Smooth muscle cell (in vitro differentiated cells): ENCODE measurements around the gene CDC42EP3. TPM values are rescaled to one million over a fixed set of nuclear protein-coding genes. Genes with fewer than 3 reads are reported as not detected.

Source experiments
- DNase-seq: peaks from one replicate; lab custom pipeline; 2025; ENCODE audit not compliant: unreplicated experiment; lab: John Stamatoyannopoulos, UW
- H2AFZ ChIP-seq: fragments of 200-600 bp; sonication (generic); 2 replicates; pipeline ENCODE4 v1.6.0; 2016; ENCODE audit warnings: antibody characterized with exemption, low read depth, mild to moderate bottlenecking
- H3F3A ChIP-seq: fragments of 200-600 bp; sonication (generic); 2 replicates; pipeline ENCODE4 v1.6.0; 2017; ENCODE audit warnings: antibody characterized with exemption, low read depth
- H3K27ac ChIP-seq: fragments of 200-600 bp; sonication (generic); 2 replicates; pipeline ENCODE4 v1.5.1; 2016; ENCODE audit warnings: low read depth, mild to moderate bottlenecking
- H3K27me3 ChIP-seq: fragments of 200-600 bp; sonication (generic); 2 replicates; pipeline ENCODE4 v1.6.1; 2016; ENCODE audit warnings: low read depth, mild to moderate bottlenecking
- H3K36me3 ChIP-seq: fragments of 200-600 bp; sonication (generic); 2 replicates; pipeline ENCODE4 v1.5.1; 2016; ENCODE audit warnings: low read depth
- H3K4me1 ChIP-seq: fragments of 200-600 bp; sonication (generic); 2 replicates; pipeline ENCODE4 v1.5.1; 2016; ENCODE audit warnings: low read depth
- H3K4me2 ChIP-seq: fragments of 200-600 bp; sonication (generic); 2 replicates; pipeline ENCODE4 v1.6.0; 2016; ENCODE audit warnings: mild to moderate bottlenecking
- H3K4me3 ChIP-seq: fragments of 200-600 bp; sonication (generic); 2 replicates; pipeline ENCODE4 v1.5.1; 2016; ENCODE audit warnings: mild to moderate bottlenecking
- H3K79me2 ChIP-seq: fragments of 200-600 bp; sonication (generic); 2 replicates; pipeline ENCODE4 v1.6.0; 2016; ENCODE audit warnings: low read depth, mild to moderate bottlenecking
- H3K9ac ChIP-seq: fragments of 200-600 bp; sonication (generic); 2 replicates; pipeline ENCODE4 v1.6.0; 2016; ENCODE audit warnings: low read depth
- H3K9me3 ChIP-seq: fragments of 200-600 bp; sonication (generic); replicated peaks from 2 replicates; pipeline ENCODE4 v1.5.1; 2016; ENCODE audit warnings: low read depth
- H4K20me1 ChIP-seq: fragments of 200-600 bp; sonication (generic); 2 replicates; pipeline ENCODE4 v1.6.0; 2016; ENCODE audit warnings: low read depth
- WGBS: methylation state at CpG from one replicate; pipeline ENCODE4 v1.1.7; 2016; ENCODE audit warnings: low lambda C conversion rate; 5-methylcytosine and 5-hydroxymethylcytosine counted together
- polyA plus RNA-seq: library from polyadenylated mRNA; unstranded; fragments of >200 nt; fragmentation: Nextera tagmentation; extraction: Ambion mirVana; gene quantifications from 2 replicates; pipeline ENCODE4 v1.2.1, GENCODE V29; 2016
- total RNA-seq: library from RNA; depleted of rRNA; stranded (reverse); fragments of >200 nt; gene quantifications from 2 replicates; pipeline ENCODE4 v1.2.3, GENCODE V29; 2014
- TF ChIP-seq, protein P1 (sequence below): fragments of 200-600 bp; sonication (generic); IDR thresholded peaks from 2 replicates; pipeline ENCODE4 v1.5.1; 2017; ENCODE audit warnings: borderline replicate concordance, mild to moderate bottlenecking, antibody characterized with exemption; ENCODE audit not compliant: insufficient read depth, poor library complexity, severe bottlenecking

CDC42EP3 gene
- total and polyA plus RNA-seq, 2 experiments from 2014 or later: 40.0 to 51.1 TPM

DNA sequence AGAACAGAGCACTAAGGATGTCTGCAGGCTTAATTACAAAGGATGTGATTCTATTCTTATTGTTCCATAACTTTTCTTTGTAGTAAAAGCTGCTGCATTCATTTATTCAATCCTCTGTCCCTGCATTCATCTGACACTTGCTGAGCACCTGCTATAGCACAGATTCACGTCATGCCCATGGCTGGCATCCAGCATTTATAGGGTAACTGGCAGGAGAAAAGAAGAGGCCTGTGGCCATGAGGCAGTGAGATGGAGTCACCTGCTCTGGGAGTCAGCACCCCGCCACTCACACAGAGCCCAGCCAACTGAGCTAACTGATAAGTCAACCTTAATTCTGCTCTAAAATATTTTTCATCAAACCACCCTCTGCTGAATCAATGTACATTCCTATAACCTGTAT, 18.3 kb upstream of the CDC42EP3 start:
- Histone ChIP-seq H3K4me1 (peaks cover 8% of the 10 kb centered on the region), H2AFZ (no peak overlapping the region), H3K27ac (peak overlapping the region; percentile 86), H3K79me2 (no peaks in the 10 kb centered on the region), H3K4me2 (peak overlapping the region; percentile 23), H3K4me3 (no peak overlapping the region), H3K9ac (no peak overlapping the region), H4K20me1 (no peaks in the 10 kb centered on the region), H3K9me3 (no peaks in the 10 kb centered on the region), H3F3A (peaks cover 11% of the 10 kb centered on the region), H3K27me3 (no peaks in the 10 kb centered on the region), H3K36me3 (no peaks in the 10 kb centered on the region)
- TF ChIP-seq, protein P1, sequence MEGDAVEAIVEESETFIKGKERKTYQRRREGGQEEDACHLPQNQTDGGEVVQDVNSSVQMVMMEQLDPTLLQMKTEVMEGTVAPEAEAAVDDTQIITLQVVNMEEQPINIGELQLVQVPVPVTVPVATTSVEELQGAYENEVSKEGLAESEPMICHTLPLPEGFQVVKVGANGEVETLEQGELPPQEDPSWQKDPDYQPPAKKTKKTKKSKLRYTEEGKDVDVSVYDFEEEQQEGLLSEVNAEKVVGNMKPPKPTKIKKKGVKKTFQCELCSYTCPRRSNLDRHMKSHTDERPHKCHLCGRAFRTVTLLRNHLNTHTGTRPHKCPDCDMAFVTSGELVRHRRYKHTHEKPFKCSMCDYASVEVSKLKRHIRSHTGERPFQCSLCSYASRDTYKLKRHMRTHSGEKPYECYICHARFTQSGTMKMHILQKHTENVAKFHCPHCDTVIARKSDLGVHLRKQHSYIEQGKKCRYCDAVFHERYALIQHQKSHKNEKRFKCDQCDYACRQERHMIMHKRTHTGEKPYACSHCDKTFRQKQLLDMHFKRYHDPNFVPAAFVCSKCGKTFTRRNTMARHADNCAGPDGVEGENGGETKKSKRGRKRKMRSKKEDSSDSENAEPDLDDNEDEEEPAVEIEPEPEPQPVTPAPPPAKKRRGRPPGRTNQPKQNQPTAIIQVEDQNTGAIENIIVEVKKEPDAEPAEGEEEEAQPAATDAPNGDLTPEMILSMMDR: no peak
- DNase-seq: no peak
- WGBS: 75% methylated on average over 2 of the region's 2 CpGs

DNA sequence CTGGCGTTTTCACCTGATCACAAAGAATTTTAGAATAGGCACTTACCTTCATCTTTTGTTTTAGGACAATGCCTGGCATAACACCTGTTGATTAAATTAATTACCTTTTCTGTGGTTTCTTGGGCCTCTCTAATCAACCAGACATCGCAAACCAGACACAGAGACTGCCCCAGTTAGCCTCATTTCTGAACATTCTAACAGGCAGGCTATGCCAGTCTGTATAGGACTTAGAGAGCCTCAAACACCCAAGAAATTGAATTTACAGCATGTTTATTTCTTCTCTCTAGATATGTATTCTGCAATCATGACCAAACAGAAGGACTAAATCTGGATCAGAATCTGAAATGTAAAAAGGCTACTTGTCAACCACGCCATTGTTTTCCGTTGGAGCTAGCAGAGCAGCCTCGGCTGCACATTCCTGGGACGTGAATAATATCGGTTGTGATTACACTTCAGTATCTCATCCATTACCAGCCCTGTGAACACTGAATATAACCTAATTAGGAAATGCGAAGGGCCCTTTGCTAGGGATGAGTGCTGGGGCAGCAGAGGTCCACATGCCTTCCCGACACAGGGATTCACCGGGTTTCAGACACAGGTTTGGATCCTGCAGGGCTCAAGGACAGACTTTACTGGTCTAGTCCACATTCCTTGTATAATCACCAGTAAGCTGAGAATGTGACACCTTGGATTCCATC, 17.5 kb upstream of the CDC42EP3 start:
- peak overlapping the region; percentile 23 for H3K4me2 ChIP-seq
- H3K27ac ChIP-seq: peak overlapping the region; percentile 86

DNA sequence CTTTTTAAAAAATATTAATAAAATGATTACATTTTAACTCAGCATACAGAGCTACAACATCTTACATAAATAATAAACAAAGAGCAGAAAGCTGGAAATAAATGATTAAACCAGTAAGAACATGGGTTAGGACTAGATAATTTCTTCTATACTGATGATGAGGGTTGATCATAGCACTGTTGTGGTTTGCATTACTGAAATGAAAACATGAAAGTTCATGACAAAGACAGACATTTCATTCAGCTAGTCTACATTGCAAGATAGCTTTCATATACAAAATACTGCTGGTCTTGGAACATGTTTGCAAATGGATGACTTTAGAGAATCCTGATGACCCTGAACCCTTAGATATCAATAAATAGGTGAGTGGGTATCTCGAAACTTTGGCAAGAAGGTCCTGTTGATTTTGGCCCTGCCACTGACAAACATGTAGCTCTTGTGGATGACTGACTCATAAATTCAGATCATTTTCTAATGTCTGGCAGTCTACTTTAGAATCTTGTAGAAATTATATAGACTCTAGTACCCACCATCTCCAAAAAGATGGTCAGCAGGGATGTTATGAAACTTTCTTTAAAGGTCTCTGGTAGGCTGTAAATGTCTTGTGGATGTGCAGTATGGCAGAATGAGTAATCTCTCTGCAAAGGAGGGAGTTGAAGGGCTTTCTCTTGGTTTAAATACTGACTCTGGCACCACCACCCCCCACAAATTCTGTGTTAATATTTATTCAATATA, 15.5 kb upstream of the CDC42EP3 start:
- TF ChIP-seq, protein P1: no peak
- H4K20me1 ChIP-seq: no peaks in the 10 kb centered on the region
- DNase-seq: no peak
- no peaks in the 10 kb centered on the region for H3K9me3 ChIP-seq
- H2AFZ ChIP-seq: no peak overlapping the region
- H3K4me1 ChIP-seq: peaks cover 8% of the 10 kb centered on the region
- no peaks in the 10 kb centered on the region for H3K27me3 ChIP-seq
- no peaks in the 10 kb centered on the region for H3K79me2 ChIP-seq
- 100% methylated on average over 1 of the region's 1 CpG for WGBS
- H3K36me3 ChIP-seq: no peaks in the 10 kb centered on the region
- H3K9ac ChIP-seq: no peak overlapping the region
- H3F3A ChIP-seq: peaks cover 11% of the 10 kb centered on the region
- H3K27ac ChIP-seq: no peak overlapping the region
- H3K4me2 ChIP-seq: no peak overlapping the region
- no peak overlapping the region for H3K4me3 ChIP-seq

More for the DNA sequence above, 17.5 kb upstream of the CDC42EP3 start:
- Histone ChIP-seq H3K79me2 (no peaks in the 10 kb centered on the region), H2AFZ (peak overlapping the region; percentile 20), H3K36me3 (no peaks in the 10 kb centered on the region), H4K20me1 (no peaks in the 10 kb centered on the region), H3F3A (peaks cover 11% of the 10 kb centered on the region), H3K27me3 (no peaks in the 10 kb centered on the region), H3K9me3 (no peaks in the 10 kb centered on the region), H3K4me3 (no peak overlapping the region), H3K4me1 (peaks cover 8% of the 10 kb centered on the region), H3K9ac (peak overlapping the region; percentile 5)
- 9% methylated on average over 10 of the region's 10 CpGs for WGBS
- TF ChIP-seq, protein P1: no peak
- no peak for DNase-seq
